ENCODE measurements around the gene YKT6.
A peak's percentile ranks its signal among the peaks of the same experiment; 100 is the strongest.

Gene YKT6

DNA sequence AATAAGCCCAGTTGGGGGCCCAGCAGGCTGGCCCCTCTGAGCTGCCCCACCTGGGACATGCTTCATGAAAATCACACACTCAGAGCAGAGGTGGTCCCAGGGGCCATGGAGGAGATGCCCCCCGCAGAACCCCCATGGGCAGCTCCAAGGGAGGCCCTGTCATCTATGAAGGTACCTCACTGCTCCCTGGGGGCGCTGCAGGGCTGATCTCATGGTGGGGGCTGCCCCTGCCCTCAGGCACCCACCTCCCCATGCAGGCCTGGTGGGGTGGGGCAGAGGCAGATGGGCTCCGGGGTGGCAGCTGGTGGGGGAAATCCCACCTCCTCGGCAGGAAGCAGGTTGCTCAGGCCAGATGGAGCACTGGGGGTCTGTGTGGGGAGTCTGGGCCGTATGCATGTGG lies 60.5 kb downstream of the YKT6 start:
- intact Hi-C loops (cut with DNase I), result no loop called here
- no peak for DNase-seq

DNA sequence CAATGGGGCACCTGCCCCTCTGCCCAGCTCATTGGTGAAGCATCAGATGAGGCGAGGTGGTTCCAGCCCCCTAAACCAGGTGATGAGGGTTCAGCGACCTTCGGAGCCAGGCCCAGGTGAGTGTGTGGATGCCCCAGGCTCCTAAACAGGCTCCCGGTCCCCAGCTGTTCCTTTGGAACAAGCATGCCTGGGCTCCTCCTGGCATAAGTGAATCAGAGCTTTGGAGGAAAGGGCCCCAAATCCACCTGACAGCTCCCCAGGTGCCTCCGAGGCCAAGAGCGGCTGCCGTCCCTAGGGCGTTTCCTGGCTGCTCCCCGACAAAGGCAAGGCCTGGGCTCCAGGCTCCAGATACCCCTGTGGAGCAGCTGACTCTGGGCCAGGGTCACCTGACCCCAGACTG lies 61.3 kb downstream of the YKT6 start:
- DNase-seq, result no peak
- intact Hi-C loops (cut with DNase I), result no loop called here

DNA sequence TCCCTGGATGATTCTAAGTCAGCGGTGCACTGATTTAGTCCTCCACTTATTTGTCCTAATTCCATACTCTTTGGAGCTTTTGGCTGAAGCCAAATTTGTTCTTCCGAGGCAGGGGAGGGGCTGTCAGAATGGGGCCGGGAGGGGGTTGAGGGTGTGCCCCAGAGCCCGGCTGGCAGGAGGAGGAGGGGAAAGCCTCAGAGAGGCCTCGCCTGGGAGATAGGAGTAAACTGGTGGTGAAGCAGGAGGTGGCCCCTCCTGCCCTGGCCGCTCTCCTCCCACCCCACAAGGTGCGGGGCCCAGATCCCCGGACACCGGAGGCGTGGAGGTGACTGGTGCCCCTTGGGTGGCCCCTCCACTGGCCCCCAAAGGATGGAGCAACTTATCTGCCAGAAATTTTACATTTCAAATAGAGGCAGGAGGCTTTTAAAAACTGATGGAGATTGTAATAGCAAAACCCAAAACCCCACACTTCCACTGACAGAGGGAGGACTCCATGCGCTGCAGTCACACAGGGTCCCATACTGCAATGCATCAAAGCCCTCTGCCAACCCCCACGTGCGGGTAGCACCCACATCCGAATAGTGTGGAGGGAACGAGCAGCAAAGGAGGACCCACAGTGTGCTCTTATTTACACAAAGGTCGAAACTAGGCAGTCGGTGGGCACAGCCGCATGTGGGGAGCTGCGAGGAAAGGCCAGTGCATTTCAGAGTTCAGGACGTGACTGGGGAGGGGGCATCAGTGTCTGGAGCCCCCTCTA lies 62.7 kb downstream of the YKT6 start:
- peak in 4 of 42 donors; percentile 25 to 61 (median 46) for DNase-seq
- intact Hi-C loops (cut with DNase I), result no loop called here

All from head of caudate nucleus (tissue), 42 donors.